Stimulated activated memory B cell treated with anti-CD40 and anti-IgM and Interleukin-4, amounts not matched to agents 10 μg/mL and 1 μg/mL and 100 μg/mL, for 72 hours (primary cell): ENCODE measurements around the gene FUT9.
"Not testable (repeated sequence)": the region's sequence is repeated elsewhere in the genome, so short reads cannot be mapped to it uniquely, and the experiment has no call there.

Source experiments
- ATAC-seq: fragments of 150-1000 bp; cut with Tn5 transposase; 2 replicates; pipeline ENCODE4 v1.10.0; 2021
- H3K27ac Mint-ChIP-seq: one replicate; pipeline ENCODE4 v1.8.0; 2022; ENCODE audit warnings: mild to moderate bottlenecking, mixed read lengths
- H3K27me3 Mint-ChIP-seq: one replicate; pipeline ENCODE4 v1.8.0; 2022; ENCODE audit warnings: mixed read lengths
- H3K36me3 Mint-ChIP-seq: one replicate; pipeline ENCODE4 v1.8.0; 2022; ENCODE audit warnings: mixed read lengths
- H3K4me1 Mint-ChIP-seq: one replicate; pipeline ENCODE4 v1.8.0; 2022; ENCODE audit warnings: mixed read lengths
- H3K4me3 Mint-ChIP-seq: one replicate; pipeline ENCODE4 v1.8.0; 2022; ENCODE audit warnings: mild to moderate bottlenecking, moderate library complexity, mixed read lengths
- H3K9me3 Mint-ChIP-seq: one replicate; pipeline ENCODE4 v1.8.0; 2022; ENCODE audit warnings: mixed read lengths

Gene FUT9

DNA sequence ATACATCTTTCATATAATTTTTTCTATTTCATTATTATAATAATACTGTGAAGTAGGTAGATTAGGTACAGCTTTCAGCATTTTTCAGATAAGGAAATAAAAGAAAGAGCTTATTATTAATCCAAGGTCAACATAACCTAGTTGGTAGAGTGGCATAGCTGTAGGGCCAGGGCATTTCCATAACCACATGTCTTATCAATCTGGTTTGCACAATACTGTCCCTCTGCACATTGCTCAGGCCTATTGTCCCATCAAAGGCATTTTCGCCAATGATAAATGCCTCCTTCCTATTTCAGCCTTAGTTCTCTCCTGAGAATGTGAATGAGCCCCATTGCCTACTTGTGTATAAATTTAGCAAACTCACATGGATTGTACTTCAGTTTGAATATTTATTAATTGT is 234.0 kb downstream of the FUT9 start:
- H3K9me3 Mint-ChIP-seq = no peaks in the 10 kb centered on the region
- no peaks in the 10 kb centered on the region for H3K4me1 Mint-ChIP-seq
- no peaks in the 10 kb centered on the region for H3K27me3 Mint-ChIP-seq
- no peak for ATAC-seq
- no peak overlapping the region for H3K4me3 Mint-ChIP-seq
- no peaks in the 10 kb centered on the region for H3K36me3 Mint-ChIP-seq
- H3K27ac Mint-ChIP-seq = no peak overlapping the region

- H3K36me3 Mint-ChIP-seq = no peaks in the 10 kb centered on the region
- H3K9me3 Mint-ChIP-seq = no peaks in the 10 kb centered on the region
- no peak overlapping the region for H3K27ac Mint-ChIP-seq
- no peaks in the 10 kb centered on the region for H3K27me3 Mint-ChIP-seq
- no peak overlapping the region for H3K4me3 Mint-ChIP-seq
- H3K4me1 Mint-ChIP-seq = no peaks in the 10 kb centered on the region
- ATAC-seq = no peak
Observed at GRCh38 chr6:96257751-96258150, 242.0 kb downstream of the FUT9 start.

DNA sequence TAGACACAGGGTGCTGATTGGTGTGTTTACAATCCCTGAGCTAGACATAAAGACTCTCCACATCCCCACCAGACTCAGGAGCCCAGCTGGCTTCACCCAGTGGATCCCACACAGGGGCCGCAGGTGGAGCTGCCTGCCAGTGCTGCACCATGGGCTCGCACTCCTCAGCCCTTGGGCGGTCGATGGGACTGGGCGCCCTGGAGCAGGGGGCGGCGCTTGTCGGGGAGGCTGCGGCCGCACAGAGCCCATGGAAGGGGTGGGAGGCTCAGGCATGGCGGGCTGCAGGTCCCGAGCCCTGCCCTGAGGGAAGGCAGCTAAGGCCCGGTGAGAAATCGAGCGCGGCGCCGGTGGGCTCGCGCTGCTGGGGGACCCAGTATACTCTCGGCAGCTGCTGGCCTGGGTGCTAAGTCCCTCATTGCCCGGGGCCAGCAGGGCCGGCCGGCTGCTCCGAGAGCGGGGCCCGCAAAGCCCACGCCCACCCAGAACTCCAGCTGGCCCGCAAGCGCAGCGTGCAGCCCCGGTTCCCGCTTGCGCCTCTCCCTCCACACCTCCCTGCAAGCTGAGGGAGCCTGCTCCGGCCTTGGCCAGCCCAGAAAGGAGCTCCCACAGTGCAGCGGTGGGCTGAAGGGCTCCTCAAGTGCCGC is 245.1 kb downstream of the FUT9 start:
- ATAC-seq, H3K4me3 Mint-ChIP-seq, H3K4me1 Mint-ChIP-seq, H3K27me3 Mint-ChIP-seq, H3K9me3 Mint-ChIP-seq, H3K36me3 Mint-ChIP-seq, H3K27ac Mint-ChIP-seq: not testable (repeated sequence)
